OCI-LY3 (cell line): ENCODE results near the gene PSENEN.

ENCODE experiments used
- CTCF ChIP-seq: fragments of 200-600, 300-600 bp; sonication (generic); IDR thresholded peaks from 2 replicates; pipeline ENCODE4 v1.5.1; 2014; ENCODE audit warnings: antibody characterized with exemption, low read length, low read depth
- EZH2phosphoT487 ChIP-seq: fragments of 200-600 bp; shearing (Covaris generic); IDR thresholded peaks from 2 replicates; pipeline ENCODE4 v1.6.1; 2018; ENCODE audit warnings: antibody characterized with exemption, mixed run types, low read depth

- TF ChIP-seq CTCF (no peak), EZH2phosphoT487 (no peak)
These were observed 1.1 kb downstream of the PSENEN start for GRCh38 chr19:35746531-35746930.
